Mammary epithelial cell (primary cell): Measurements from ENCODE around the gene SH3TC1.

Experiments
- CTCF ChIP-seq, 2 donors: IDR thresholded peaks in 1 of 2; conservative IDR thresholded peaks in 1 of 2; 2 replicates each; pipeline ENCODE4 v1.5.1; 2011 to 2012; ENCODE audit warnings: inconsistent platforms in 2 of 2, low read length in 2 of 2, mild to moderate bottlenecking in 2 of 2, control low read depth in 1 of 2, low read depth in 1 of 2; ENCODE audit not compliant: insufficient read depth in 1 of 2; ENCODE audit errors: extremely low read depth in 1 of 2
- EZH2 ChIP-seq: IDR thresholded peaks from 2 replicates; pipeline ENCODE4 v1.6.1; 2012; ENCODE audit warnings: low read length, inconsistent platforms, borderline replicate concordance

GRCh38 chr4:8261851-8262535 is 62.9 kb downstream of the SH3TC1 start:
- TF ChIP-seq CTCF (conservative IDR thresholded peaks at IDR 0.05 in 1 of 2, IDR thresholded peaks at IDR 0.05 in 1 of 2; ENCODE audit: extremely low read depth in 1 of 2, insufficient read depth in 1 of 2, low read depth in 1 of 2, low read length in 2 of 2) (no peak), EZH2 (no peak)
